Measurements from ENCODE around the gene PEG3.
"Not testable (repeated sequence)": the region's sequence is repeated elsewhere in the genome, so short reads cannot be mapped to it uniquely, and the experiment has no call there.

PEG3 gene

DNA sequence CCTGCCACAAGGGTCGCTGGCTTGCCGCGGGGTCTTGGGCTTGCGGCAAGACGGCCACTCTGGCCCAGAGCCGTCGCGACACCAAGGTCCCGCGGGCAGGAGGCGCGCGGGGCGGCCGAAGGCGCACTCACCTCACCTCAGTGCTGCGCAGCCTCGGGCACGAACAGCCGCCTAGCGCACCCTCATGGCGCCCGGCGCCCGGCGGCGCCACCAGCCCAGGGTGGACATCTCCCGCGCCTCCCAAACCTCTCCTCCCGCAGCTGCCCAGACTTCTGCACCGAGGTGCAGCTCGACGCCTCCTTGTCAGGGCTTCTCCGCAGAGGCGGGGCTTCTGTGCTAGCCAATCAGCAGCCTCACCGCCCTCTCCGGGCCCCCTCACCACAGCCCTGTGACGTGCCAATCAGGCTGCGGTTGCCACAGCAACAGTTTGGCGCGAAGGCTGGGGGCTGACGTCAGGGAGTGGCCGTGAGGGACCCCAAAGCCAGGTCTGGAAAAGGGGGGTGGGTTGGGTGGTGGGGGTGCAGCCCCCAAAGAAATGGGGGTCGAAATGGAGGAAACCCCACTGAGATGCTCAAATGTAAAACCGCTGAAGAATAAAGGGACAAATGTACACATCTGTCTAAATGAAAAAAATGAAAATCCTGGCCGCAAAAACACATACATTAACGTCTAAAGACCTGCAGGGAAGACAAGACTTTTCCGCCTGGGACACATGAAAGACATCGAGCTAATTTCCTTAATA, at the start of gene PEG3, which contains the start of gene ZIM2:
TSS of gene PEG3 (minus strand) at position 276 of the 742 bp plus-strand sequence. CDS start 16,071 bp downstream, outside the sequence.
TSS of gene ZIM2 (minus strand) at position 276 of the 742 bp plus-strand sequence. CDS start 16,449 bp downstream, outside the sequence.
- in situ Hi-C loops (cut with MboI; ENCODE audit: low sequenced_read_pairs), result no loop called here

DNA sequence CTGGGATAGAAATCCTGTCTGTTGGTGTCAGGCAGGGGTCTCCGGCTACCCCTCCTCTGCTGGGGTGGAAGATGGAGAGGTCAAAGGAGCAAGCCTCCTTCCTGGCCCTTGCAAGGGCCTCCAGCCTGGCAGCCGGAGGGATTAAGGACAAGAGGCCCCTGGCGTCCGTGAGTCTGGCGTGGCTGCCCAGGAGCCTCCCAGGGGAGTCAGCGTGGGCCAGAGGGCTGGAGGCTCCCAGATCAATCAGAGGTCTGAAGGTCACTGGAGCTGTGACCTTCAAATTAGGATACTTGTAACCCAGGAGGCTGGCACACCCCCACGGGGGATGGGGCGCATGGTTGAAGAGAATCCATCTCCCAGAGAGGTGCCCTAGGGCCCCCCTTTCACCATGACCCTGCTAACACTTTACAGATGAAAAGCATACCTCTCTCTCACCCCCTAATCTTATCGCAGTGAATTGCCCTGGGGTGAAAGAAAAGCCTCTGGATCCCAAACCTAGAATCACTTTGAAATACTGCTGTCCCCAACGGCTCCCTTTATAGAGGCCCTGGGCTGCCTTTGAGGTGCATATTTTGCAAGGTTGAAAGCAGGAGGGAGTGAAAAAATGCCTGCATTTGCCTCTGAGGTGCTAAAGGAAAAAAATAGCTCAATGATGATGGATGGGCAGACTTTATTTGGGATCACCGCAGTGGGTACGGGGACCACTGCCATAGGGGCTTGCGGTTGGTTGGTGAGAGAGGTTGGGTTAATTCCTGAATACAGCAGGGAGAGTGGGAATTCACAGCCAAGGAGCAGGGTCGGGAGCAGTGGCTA, 44.9 kb upstream of the PEG3 start:
- in situ Hi-C loops (cut with MboI; ENCODE audit: low sequenced_read_pairs), result no loop called here

DNA sequence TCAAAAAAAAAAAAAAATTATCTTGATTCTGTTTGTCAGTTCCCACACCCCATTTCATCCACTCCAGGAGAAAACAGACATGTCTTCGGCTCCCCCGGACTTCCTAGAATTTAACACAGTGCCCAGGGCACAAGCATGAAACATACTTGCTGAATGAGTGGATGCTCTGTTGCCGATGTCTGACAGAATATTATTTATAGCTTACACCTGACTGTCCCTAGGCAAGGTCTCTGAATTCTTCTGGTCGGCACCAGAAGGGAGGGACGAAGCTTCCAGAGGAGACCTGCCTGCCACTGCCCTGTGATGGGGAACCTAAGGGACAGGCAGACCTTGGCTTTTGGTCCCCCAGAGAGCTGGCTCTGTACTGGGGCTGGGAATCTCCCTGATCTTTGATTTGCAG, 43.9 kb upstream of the PEG3 start:
- in situ Hi-C loops (cut with MboI; ENCODE audit: low sequenced_read_pairs), result no loop called here

DNA sequence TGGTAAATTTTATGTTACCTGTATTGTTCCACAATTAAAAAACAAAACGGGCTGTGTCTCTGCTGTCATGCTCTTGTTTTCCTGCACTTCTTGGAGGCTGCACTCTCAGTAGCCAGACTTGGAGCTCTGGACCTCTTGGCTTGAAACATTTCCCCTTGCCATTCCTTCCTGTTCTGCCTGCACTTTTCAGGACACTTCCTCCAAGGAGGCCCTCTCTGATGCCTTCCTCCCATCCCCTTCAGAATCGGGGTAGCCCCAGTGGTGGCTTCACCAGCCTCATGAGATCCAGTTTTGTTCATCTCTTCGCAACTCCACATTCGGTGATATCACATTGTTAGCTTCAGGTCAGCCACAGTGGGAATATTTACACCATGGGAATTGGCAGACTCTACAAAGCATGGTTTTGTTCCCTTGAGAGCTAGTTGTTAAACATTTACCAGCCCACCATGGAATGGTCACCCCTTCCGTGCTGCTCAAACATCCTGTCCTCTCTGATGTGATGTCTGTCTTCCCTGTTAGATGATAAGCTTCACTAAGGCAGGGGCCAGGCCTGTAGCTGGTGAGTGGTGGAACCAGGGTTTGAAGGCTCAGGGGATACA, 40.2 kb upstream of the PEG3 start:
- in situ Hi-C loops (cut with MboI; ENCODE audit: low sequenced_read_pairs), result no loop called here

DNA sequence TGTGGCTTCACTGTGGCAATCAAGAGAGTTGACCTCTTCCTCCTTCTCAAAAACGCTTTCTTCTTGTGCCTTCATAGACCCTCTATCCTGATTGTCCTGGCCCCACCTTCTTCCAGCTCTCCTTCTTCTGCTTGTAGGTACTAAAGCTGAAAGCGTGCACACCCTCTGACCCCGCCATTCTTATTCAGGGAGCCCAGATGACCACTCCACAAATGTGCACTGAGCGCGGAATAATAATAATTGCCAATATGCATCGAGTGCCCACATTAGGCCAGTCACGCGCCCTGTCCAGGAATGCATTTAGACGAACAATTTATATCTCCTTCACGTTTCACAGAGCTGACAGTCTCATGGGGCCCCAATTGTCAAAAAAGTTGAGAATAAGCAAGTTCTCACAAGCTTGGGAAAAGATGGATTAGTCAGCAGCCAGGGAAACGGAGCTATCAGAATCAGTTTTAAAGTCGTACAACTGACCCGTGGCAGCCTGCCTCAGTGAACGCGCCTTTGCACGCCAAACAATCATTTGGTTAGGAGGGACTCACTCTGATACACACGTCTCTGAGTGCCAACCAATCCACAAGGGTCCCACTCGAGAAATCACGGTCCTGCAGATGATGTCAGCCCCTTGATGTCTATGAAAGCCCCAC, 36.7 kb upstream of the PEG3 start:
- in situ Hi-C loops (cut with MboI; ENCODE audit: low sequenced_read_pairs), result no loop called here

DNA sequence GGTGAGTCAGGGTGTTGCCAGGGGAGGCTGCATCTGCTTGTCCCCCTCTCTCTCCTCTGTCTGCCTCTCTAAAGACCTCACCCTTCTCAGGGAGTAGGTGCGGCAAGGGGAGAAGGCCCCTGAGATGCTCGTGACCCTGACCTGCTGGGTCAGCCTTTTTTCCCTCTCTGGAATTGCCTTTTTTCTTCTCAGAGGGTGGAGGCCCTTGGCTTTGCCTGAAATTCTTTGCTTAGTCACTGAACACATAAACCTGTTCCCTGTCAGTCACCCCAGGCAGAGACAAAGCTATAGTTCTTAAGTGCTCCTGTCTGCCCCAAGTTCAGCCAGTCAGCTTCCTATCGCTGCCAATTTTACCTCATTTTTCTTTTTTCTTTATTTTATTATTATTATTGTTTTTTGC, 35.2 kb upstream of the PEG3 start:
- in situ Hi-C loops (cut with MboI; ENCODE audit: low sequenced_read_pairs), result no loop called here

DNA sequence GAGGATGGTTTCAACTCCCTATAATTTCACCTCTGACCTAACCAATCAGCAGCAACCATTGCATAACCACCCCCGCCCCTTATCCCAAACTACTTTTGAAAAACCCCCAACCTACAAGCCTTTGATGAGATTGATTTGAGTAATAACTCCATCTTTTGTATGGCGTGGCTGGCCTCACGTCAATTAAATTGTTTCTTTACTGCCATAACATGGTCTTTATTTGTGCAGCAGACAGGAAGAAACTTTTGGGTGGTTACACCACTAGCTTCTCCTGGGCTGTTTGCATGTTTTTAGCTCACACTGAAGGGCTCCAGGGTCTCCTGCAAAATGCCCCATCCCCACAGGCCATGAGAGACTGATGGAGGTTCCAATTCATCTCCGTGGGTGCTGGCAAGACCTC, 34.0 kb upstream of the PEG3 start:
- in situ Hi-C loops (cut with MboI; ENCODE audit: low sequenced_read_pairs), result no loop called here

DNA sequence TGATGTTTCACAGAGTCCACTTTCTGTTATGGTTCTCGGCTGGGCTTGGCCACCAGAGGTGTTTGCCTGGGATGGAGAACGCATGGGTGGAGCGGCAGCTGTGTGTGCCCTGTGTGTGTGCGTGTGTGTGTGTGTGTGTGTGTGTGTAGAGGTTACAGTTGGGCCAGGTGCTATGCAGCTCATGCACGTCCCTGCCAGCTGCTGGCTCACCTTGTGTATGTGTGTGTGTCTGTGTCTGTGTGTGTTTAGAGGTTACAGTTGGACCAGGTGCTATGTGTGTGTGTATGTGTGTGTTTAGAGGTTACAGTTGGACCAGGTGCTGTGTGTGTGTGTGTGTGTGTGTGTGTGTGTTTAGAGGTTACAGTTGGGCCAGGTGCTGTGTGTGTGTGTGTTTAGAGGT, 33.0 kb upstream of the PEG3 start:
- in situ Hi-C loops (cut with MboI; ENCODE audit: low sequenced_read_pairs), result no loop called here

DNA sequence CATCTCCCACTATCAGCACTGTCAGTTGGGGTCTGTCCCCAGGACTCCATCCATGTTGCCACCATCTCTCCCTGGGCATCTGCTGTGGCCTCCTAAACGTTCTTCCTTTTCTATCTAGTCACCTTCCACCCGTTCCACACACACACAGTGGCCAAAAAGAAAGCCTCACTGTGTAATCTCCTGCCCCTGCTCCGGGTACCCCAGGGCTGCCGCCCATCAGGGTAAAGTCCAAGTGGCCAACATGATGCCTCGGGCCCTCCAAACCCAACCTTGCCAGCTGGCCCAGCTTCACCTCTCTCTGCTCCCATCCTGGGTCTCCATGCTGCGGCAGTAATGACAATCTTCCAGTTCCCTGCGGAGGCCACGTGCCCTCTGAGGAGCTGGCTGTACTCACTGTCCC, 29.4 kb upstream of the PEG3 start:
- in situ Hi-C loops (cut with MboI; ENCODE audit: low sequenced_read_pairs), result no loop called here

DNA sequence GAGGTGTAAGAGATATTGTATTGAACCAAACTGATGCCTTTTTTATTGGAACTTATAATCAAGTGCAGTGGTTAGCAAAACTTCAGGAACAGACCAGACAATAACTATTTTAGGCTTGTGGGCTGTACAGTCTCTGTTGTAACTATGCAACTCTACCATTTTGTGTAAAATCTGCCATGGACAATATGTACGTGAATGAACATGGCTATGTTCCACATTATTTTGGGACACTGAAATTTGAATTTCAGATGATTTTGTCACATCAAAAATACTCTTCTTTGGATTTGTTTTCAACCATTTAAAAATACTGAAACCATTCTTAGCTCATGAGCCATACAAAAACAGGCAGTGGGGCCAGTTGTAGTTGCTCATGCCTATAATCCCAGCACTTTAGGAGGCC, 27.9 kb upstream of the PEG3 start:
- in situ Hi-C loops (cut with MboI; ENCODE audit: low sequenced_read_pairs), result no loop called here

DNA sequence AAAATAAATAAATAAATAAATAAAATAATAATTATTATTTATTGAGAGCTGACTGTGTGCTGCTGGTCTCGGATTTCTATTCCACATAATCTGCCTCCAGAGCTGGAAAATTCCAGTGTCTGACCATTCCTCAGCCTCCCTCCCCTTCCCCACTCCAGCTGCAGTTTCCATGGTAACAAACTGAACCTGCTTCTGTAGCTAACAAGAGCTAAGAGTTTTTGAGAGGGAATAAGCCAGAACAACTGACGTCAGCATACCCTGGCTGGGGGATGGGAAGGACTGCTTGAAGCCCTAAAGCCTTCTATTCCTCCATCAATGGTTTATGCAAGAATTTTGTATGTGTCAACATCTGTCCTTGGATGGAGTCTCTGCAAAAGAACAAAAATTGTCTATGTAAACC, 26.0 kb upstream of the PEG3 start:
- in situ Hi-C loops (cut with MboI; ENCODE audit: low sequenced_read_pairs), result no loop called here

DNA sequence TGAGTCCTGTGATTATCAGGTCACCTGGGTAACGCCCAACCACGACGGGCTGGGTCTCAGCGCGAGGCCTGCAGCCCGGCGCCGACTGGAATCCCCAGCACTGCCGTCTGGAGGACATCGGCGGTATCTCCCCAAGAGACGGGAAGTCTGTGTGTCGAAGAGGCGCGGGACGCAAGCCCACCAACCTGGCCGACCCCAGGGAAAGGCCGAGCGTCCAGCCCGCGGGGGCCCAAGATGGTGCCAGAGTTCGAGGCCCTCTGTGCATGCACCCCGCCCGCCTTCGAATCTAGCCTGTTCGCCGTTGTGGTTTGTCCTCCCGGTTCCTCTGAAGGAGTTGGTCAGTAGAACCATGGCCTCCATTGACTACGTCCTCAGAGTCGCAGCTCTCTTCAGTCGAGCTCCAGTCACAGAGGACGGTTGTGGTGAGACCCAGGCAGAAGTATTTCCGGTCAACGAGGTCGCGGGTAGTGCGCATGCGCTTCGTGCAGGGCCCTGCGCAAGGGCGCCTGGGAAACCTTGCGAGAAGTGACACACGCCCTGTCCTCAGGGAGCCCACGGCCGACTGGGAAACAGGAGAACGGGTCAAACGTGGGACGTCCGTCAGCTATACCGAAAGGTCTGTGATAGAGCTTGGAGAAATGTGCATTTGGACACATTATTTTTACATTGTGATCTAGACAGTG, 24.1 kb upstream of the PEG3 start:
- in situ Hi-C loops (cut with MboI; ENCODE audit: low sequenced_read_pairs), result no loop called here

DNA sequence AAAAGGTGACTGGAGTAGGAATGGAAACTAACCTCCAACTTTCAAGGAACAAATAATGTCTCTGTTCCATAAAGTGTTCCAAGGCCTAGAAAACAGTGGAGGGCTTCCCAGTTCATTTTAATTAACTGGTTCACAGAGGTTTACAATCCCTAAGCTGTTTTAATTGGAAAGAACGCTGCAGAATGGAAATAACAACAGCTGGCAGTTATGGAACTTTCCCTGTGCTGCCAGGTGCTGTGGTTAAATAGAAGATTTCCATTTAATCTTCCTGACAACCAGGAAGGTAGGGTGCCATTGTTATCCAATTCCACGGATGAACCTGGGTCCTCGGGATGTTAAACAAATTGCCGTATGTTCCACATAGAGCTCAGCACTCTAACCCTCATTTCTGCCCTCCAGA, 22.2 kb upstream of the PEG3 start:
- in situ Hi-C loops (cut with MboI; ENCODE audit: low sequenced_read_pairs), result no loop called here

DNA sequence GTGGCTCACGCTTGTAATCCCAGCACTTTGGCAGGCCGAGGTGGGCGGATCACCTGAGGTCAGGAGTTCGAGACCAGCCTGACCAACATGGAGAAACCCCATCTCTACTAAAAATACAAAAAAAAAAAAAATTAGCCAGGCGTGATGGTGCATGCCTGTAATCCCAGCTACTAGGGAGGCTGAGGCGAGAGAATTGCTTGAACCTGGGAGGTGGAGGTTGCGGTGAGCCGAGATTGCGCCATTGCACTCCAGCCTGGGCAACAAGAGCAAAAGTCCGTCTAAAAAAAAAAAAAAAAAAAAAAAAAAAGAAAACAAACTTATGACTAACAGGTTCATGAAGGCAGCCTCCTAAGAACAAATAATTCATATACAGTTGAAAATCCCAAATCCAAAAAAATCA, 19.9 kb upstream of the PEG3 start:
- in situ Hi-C loops (cut with MboI; ENCODE audit: low sequenced_read_pairs), result not testable (repeated sequence)

DNA sequence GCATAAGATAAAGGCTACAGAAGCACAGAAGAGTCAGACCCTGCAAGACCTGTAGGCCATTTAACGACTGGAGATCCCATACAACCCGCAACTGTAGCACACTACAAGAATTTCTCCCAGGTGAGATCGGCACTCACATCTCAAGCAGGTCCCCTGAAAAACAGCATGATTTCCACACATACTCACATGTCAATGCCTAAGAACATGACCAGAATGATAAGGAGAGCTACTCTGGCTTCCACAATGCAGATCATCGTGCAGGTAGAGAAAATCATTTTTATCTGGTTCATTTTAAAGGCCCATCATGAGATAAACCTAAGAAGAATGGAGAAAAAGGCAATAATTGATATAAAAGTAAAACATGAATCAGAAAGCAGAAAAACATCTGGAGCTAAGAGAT, 17.5 kb upstream of the PEG3 start:
- in situ Hi-C loops (cut with MboI; ENCODE audit: low sequenced_read_pairs), result no loop called here

DNA sequence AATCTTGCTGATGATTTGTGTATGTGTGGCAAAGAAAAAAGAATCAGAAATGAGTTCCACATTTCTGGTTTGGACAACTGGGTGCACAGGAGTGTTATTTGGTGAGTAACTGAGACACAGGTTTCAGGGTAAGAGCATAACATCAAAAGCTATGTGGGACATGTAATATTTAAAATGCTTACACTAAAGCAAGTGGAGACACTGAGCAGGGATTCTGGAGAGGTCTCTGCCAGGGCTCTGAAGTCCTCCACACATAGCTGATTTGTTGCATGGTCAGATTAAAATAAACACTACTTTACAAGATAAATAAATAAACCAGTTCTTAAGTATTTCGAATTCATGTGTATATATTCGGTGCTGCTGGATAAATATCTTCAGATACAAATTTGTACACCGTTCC, 16.3 kb upstream of the PEG3 start:
- in situ Hi-C loops (cut with MboI; ENCODE audit: low sequenced_read_pairs), result no loop called here

DNA sequence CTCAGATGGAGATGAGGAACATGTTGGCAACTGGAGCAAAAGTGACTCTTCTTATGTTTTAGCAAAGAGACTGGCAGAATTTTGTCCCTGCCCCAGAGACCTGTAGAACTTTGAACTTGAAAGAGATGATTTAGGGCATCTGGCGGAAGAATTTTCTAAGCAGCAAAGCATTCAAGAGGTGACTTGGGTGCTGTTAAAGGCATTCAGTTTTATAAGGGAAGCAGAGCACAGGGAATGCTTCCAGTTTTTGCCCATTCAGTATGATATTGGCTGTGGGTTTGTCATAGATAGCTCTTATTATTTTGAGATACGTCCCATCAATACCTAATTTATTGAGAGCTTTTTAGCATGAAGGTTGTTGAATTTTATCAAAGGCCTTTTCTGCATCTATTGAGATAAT, 11.8 kb upstream of the PEG3 start:
- in situ Hi-C loops (cut with MboI; ENCODE audit: low sequenced_read_pairs), result not testable (repeated sequence)

DNA sequence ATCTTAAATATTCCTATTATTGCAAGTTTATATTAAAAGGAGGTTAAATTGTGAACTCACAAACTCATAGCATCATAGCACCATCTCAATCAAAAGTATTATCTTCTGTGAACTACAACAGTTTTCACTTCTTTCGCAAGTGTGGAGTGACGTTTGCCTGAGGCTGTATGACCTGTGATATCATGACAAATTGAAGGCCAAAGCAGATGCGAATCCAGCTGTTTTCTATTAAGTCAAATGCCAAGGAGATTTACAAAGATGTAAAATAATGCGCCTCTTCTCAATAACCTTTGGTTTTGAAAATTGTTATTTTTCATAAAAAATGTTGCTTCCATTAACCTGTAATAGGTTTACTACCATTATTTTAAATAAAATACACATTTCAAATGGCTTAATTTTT, 7.6 kb upstream of the PEG3 start:
- in situ Hi-C loops (cut with MboI; ENCODE audit: low sequenced_read_pairs), result no loop called here

DNA sequence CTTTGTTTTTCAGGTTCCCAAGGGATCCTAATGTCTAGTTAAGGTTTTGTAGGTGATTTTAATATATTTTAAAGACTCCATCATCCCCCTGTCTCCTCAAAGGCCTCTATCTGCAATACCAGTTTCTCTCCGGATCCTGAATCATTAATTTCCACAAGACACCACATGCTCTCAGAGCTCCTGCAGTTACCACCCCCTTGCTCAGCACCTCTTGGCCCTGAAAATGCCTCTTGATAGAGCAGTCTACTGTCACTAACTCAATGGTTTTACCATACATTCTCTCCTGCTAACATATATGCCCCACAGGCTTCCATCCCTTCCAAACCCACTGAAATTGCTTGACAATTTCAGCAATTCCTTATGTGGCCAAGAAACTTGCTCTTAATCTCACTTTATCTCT, 1.9 kb upstream of the PEG3 start:
- in situ Hi-C loops (cut with MboI; ENCODE audit: low sequenced_read_pairs), result no loop called here

DNA sequence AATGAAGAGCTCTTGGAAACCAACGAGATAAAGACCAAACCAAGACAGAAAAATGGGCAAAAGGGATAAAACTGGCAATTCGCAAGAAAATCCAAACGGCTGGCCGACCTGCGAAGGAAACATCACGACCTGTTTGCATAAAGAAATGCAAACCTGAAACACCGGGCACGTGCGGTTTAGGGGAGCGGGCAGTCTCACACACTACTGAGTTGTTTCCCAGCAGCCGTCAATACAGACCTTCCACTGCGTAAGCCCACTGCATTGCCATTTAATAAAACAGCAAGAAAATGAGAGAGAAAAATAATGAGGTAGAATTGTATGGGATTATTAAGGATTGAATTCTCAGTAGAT, 642 bp upstream of the PEG3 start:
- in situ Hi-C loops (cut with MboI; ENCODE audit: low sequenced_read_pairs), result no loop called here

All from hTERT RPE-1 (cell line).